MV-4-11 (cell line): ENCODE results near the gene TNIP2.
"Not testable (repeated sequence)": the region's sequence is repeated elsewhere in the genome, so short reads cannot be mapped to it uniquely, and the experiment has no call there.

Experiments used
- DNase-seq: peaks from one replicate; lab custom pipeline; 2025; lab: John Stamatoyannopoulos, UW

Gene TNIP2

GRCh38 chr4:2743518-2744445 is 12.4 kb downstream of the TNIP2 start:
- no peak for DNase-seq

GRCh38 chr4:2742823-2743517 is 13.2 kb downstream of the TNIP2 start:
- DNase-seq = no peak

- no peak for DNase-seq
These were observed 13.9 kb downstream of the TNIP2 start for GRCh38 chr4:2742081-2742822.

- no peak for DNase-seq
These were observed 14.5 kb downstream of the TNIP2 start for GRCh38 chr4:2741626-2742025.

- DNase-seq = not testable (repeated sequence)
These were observed 17.8 kb downstream of the TNIP2 start for GRCh38 chr4:2738296-2738695.

- DNase-seq = no peak
These were observed 20.3 kb downstream of the TNIP2 start for GRCh38 chr4:2735869-2736268.

- peak; percentile 53 for DNase-seq
These were observed 21.5 kb downstream of the TNIP2 start for GRCh38 chr4:2734612-2735011.

GRCh38 chr4:2733844-2734574 is 22.1 kb downstream of the TNIP2 start:
- no peak for DNase-seq

- no peak for DNase-seq
These were observed 22.9 kb downstream of the TNIP2 start for GRCh38 chr4:2733001-2733843.

- DNase-seq = no peak
These were observed 23.6 kb downstream of the TNIP2 start for GRCh38 chr4:2732526-2732925.

- no peak for DNase-seq
These were observed 24.2 kb downstream of the TNIP2 start for GRCh38 chr4:2731907-2732317.

- DNase-seq = no peak
These were observed 26.6 kb downstream of the TNIP2 start for GRCh38 chr4:2729533-2729875.

GRCh38 chr4:2728806-2729532 is 27.2 kb downstream of the TNIP2 start:
- DNase-seq = no peak

- no peak for DNase-seq
These were observed 27.9 kb downstream of the TNIP2 start for GRCh38 chr4:2728221-2728620.

- not testable (repeated sequence) for DNase-seq
These were observed 29.3 kb downstream of the TNIP2 start for GRCh38 chr4:2726881-2727280.

GRCh38 chr4:2725380-2725779 is 30.8 kb downstream of the TNIP2 start:
- DNase-seq = no peak

GRCh38 chr4:2723751-2724150 is 32.4 kb downstream of the TNIP2 start:
- DNase-seq = no peak

GRCh38 chr4:2722033-2722432 is 34.1 kb downstream of the TNIP2 start:
- DNase-seq = no peak

- no peak for DNase-seq
These were observed 34.5 kb downstream of the TNIP2 start for GRCh38 chr4:2721586-2721985.

- DNase-seq = no peak
These were observed 39.9 kb downstream of the TNIP2 start for GRCh38 chr4:2716236-2716635.
